ENCODE results near the gene PERM1. TPM values are rescaled to one million over a fixed set of nuclear protein-coding genes. Genes with fewer than 3 reads are reported as not detected.

PERM1 gene
- total RNA-seq, 1 experiment from 2014 or later: 0.39 TPM

GRCh38 chr1:944341-945325 lies 37.3 kb downstream of the PERM1 start:
- ATAC-seq (no peak), DNase-seq (ENCODE audit: low read depth, low spot score) (no peak)
- TSS peak; percentile 77 for BruUV-seq (replicated peaks)
- Histone ChIP-seq H3K36me3 (ENCODE audit: control insufficient read depth in 1 of 2, insufficient read depth in 2 of 2, low read length in 2 of 2) (peaks cover 17 to 38% of the 10 kb centered on the region in 2 experiments; a peak in 3 of 4 replicates), H3K79me2 (ENCODE audit: insufficient read depth, low read length) (peaks cover 5% of the 10 kb centered on the region; the same call in 1 of the 2 replicates), H3K4me1 (ENCODE audit: control insufficient read depth in 1 of 2, insufficient read depth in 2 of 2, low read length in 2 of 2) (peaks cover 31 to 41% of the 10 kb centered on the region in 2 experiments), H3K9me2 (ENCODE audit: insufficient read depth) (no peaks in the 10 kb centered on the region), H3K27ac (ENCODE audit: low read depth, low read length) (no peak overlapping the region), H3K9ac (ENCODE audit: low read length) (no peak overlapping the region), H2AFZ (ENCODE audit: low read depth, low read length, poor library complexity, severe bottlenecking) (no peak overlapping the region), H3K4me3 (replicated peaks in 1 of 2; ENCODE audit: low read depth in 1 of 2, low read length in 2 of 2) (no peak overlapping the region), H4K20me1 (ENCODE audit: insufficient read depth) (no peaks in the 10 kb centered on the region), H3K4me2 (ENCODE audit: low read length) (no peak overlapping the region), H3K9me3 (ENCODE audit: control insufficient read depth in 1 of 2, insufficient read depth in 1 of 2, low read depth in 1 of 2, low read length in 2 of 2) (no peaks in the 10 kb centered on the region), H3K27me3 (ENCODE audit: insufficient read depth, low read length) (peaks cover 6% of the 10 kb centered on the region; the same call in 1 of the 2 replicates)
- TF ChIP-seq ZBTB33 (IDR thresholded peaks at IDR 0.05; ENCODE audit: extremely low read depth, insufficient replicate concordance, low read length) (no peak), POLR2AphosphoS5 (IDR thresholded peaks at IDR 0.05; ENCODE audit: low read depth, low read length) (no peak)
- ChIA-PET POLR2A (no interaction called here), CTCF (no interaction called here), RAD21 (ENCODE audit: low non-redundant PET in 1 of 2, low total read pairs in 2 of 2, uncharacterized antibody in 2 of 2, unreplicated experiment in 2 of 2) (no interaction called here)
- intact Hi-C loops (cut with micrococcal nuclease): no loop called here

Data from HCT116 (cell line).